GM19240 (cell line): Measurements from ENCODE around the gene CREB5.

ENCODE experiments used
- DNase-seq: peaks from one replicate; pipeline ENCODE4 v3.0.0; 2011; ENCODE audit warnings: low spot score; ENCODE audit not compliant: insufficient read length

Gene CREB5

DNA sequence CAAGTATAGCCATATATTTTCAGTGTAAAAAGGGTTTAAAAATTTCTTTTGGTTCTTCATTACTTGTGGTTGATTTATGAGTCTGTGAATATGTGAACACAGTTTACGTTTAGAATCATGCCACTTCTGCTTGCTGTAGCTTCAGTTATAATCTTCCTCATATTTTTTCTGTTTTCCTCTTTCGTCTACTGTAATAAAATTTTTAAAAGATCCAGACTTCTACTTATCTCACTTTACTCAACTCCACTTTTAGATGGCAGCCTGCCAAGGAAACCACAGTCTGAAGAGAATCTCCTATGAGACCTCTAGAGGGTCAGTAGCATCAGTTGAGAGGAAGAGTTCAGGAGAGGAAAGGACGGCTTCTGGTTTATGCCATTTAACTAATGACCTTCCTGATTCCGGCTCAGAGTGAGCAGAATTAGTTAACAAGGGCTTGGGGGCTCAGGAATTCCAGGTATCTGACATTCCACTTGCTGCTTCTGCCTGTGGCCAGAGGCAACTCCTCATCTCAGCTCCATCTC is 21.4 kb downstream of the CREB5 start:
- DNase-seq: no peak

DNA sequence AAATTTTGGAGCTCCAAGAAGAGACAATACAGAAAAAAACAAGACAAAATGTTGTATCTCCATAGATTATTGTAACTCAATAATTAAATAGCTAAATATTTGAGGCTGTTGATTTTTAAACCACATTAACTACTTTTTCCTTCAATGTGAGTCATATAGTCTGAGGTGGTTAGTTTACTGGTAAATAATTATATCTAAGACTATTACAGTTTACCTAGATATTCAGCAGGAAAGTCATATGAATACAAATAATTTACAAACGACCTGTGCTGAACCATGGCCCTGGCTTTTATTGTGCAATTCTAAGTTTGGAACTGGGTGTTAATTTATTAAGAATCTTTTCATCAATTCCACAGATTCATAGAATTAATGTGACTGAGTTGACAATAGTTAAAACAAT is 22.2 kb downstream of the CREB5 start:
- DNase-seq: no peak

DNA sequence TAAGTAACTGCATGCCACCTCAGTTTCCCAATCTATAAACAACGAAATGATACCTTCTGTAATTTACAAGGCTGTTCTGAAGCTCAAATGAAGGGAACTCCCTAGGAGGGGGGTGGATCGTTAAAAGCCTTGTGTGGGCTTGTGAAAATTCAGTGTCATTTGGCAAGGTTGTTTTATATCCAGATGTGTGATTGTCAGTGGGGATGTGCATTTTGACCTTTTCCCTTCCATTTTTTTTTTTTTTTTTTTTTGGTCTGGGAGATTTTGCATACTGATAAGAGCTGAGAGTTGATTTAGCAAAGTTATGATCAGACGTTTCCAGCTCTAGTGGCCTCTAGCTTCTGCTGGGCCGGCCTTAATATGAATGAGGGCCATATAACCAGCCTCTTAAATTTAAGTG is 22.8 kb downstream of the CREB5 start:
- DNase-seq: no peak

GRCh38 chr7:28435732-28436378 is 23.5 kb downstream of the CREB5 start:
- DNase-seq: no peak

- no peak for DNase-seq
Observed at GRCh38 chr7:28440055-28440601, 27.8 kb downstream of the CREB5 start.

- DNase-seq: no peak
Observed at GRCh38 chr7:28442540-28443420, 30.5 kb downstream of the CREB5 start.

- no peak for DNase-seq
Observed at GRCh38 chr7:28446131-28446530, 33.8 kb downstream of the CREB5 start.

DNA sequence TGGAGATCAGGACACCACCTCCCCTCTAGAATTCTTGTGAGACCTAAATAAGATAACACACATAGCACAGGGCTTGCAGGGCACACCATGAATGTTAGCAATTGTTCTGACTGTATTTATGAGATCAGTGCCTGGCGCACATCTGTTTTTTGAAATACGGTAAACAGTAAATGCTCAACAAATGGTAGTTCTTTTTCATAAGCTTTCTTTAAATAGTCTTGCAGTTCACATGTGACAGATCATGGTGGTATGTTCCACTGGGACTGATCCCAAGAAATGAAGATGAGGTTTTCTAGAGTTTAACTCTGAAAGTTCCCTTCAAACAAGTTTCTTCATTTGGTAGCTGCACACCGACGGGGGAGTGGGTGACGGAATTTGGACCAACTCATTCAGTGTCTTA is 34.8 kb downstream of the CREB5 start:
- DNase-seq: no peak

DNA sequence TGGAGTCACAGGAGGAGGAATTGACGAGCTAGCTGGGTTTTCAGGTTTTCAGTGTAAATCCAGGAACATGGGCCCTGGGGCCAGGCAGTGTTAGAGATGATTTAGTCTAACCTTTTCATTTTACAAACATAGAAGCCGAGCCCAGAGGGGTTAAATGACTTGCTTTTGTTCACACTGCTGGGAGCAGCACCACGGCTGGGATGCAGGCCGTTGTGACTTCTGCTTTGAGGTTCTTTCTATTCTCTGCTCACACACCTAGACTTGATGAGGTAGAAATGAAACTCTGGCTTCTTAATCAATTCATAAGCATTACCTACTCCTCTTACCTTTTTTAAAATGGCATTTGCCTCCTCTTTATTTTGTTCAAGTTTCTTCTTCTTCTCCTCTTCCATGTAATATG is 36.4 kb downstream of the CREB5 start:
- DNase-seq: no peak

- DNase-seq: no peak
Observed at GRCh38 chr7:28452681-28453080, 40.4 kb downstream of the CREB5 start.

DNA sequence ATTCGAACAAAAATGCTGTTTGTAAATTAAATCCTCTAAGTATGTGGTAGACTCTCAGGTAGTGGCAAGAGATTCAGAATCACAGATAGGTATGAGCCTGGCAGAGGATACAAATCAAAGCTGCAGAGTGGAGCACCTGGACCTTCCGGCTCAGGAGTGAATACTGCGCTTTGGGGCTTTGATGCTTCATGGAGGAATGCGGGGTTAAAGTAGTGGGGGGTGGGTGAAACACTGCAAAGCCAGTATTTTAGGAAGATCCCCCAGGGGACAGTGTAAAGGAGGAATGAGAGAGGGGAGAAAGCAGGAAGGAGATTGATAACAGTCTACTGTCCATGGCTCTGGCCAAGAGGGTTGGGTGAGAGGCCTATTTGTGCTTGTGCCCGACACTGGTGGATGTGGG is 43.2 kb downstream of the CREB5 start:
- DNase-seq: no peak

DNA sequence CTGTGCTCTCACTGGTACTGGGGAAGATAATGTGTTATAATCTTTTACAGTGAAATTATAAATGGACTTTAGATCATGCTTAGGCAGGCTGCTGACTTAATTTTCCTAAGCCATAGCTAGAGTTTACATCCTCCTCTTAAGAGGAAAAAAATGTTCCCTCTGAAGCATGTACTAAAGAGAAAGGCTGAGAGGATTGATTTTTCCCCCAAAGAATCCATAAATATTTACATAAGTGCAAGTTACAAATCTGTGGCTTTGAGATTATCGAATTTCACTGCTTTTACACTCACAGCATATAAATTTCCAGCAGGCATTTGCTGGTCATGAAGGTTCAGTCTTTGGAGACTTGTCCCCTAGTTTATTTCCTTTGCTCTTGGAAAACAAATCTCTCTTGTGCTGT is 43.7 kb downstream of the CREB5 start:
- DNase-seq: no peak

GRCh38 chr7:28458732-28459131 is 46.4 kb downstream of the CREB5 start:
- DNase-seq: no peak

DNA sequence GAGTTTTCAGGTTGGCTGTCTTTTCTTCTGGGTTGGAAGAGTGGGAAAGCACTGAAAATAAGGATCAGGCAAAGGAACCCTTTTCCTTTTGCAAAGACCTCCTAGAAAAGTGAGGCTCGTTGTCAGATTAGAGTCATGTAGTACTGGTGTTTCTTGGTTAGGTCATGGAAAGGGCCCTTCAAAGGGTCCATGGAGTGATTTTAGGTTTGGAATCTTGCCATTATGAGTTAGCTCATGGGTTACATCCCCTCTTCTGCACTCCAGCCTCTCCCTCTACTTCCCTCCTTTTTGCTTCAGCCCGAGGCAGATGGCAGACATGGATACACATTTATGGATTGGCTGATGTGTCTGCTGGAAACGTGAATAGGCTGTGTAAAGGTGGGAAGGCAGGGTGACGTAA is 47.0 kb downstream of the CREB5 start:
- DNase-seq: no peak

DNA sequence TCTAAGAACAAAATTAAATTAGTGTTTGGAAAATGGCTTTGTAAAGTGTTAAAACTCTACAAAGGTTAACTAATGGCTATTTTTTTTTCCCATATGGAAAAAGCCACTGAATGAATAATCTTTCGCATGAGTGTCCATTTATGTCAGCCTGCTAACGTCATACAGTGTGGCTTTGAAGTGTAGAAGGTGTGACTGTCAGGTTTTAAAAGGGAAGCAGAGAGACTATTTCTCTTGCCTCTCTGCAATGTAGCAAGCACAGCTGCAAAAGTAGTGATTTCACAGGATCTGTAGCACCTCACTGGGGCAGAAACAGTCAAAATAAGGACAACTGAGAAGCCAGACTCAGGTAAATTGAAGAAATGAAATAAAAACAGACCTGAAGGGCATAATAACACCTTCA is 53.4 kb downstream of the CREB5 start:
- no peak for DNase-seq

- no peak for DNase-seq
Observed at GRCh38 chr7:28466341-28466740, 54.0 kb downstream of the CREB5 start.

- no peak for DNase-seq
Observed at GRCh38 chr7:28466885-28467284, 54.6 kb downstream of the CREB5 start.

GRCh38 chr7:28469562-28469961 is 57.2 kb downstream of the CREB5 start:
- DNase-seq: no peak

DNA sequence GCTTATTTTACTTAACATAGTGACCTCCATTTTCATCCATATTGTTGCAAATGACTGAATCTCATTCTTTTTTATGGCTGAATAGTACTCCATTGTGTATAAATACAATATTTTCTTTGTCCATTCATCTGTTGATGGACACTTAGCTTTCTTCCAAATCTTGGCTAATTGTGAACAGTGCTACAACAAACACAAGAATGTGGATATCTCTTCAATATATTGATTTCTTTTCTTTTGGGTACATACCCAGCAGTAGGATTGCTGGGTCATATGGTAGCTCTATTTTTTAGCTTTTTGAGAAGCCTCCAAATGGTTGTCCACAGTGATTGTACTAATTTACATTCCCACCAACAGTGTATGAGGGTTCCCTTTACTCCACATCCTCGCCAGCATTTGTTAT is 58.0 kb downstream of the CREB5 start:
- no peak for DNase-seq

DNA sequence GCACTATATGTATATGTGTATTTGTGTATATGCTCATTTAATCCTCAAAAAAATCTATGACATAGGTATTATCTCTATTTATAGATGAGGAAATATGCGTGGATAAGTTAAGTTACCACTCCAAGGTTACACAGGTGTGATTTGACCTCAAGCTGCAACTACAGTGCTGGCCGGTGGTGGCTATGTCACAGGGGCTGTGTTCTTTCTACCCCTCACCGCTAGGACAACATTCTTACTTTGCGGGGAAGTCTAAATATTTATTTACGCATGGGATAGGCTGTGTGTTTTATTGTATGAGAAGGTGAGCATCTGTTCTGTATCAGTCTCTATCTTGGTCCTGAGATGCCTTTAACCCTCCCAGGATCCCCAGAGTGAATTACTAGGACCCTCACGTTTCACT is 60.0 kb downstream of the CREB5 start:
- no peak for DNase-seq

- DNase-seq: no peak
Observed at GRCh38 chr7:28473571-28474281, 61.4 kb downstream of the CREB5 start.

DNA sequence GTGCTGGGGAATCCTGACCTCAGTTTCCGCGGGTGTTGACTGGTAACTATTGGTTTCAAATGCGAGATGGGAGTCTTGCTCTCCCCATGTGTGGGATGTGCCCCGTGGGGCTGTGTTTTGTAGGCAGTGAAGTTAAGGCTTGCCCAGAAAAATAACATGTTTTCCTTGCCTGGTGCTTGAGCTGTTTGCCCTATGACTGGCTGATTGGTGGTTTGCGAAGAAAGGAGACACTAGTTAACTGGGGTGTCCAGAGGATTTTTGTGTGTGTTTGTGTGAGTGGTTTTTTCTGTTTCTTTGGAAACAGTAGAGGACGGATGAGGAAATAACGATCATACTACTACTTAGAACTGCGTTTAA is 61.9 kb downstream of the CREB5 start:
- no peak for DNase-seq
